ENCODE measurements around the gene AP1M1.

Gene AP1M1

DNA sequence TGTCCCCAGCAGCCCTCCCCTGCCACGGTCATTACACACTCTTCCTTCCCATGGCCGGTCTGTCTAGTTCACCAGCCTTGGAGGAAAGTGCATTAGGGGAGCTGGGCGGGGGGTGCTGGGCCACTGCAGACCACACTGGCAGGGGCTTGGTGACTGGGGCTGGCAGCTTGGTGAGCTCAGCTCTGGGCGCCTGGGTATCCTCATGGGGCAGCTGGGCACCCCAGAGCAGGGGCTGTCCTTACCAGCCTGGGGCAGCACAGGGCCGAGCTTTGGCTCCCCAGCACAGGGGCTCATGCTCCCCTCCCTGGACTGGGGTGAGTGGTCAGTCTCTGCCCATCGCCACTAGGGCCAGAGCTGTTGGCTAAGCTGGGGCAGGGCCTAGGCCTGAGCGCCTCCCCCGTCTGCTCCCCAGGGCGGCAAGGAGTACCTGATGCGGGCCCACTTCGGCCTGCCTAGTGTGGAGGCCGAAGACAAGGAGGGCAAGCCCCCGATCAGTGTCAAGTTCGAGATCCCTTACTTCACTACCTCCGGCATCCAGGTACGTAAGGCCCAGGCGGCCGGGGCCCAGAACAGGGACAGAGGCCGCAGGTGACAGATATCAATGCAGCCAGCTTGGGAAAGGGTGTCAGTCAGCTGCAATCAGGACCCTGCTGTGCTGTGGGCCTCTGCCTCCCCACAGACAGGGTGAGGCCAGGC, 35.5 kb downstream of the AP1M1 start:
- Histone ChIP-seq H3K4me2 (ENCODE audit: insufficient read depth, low read length, poor library complexity, severe bottlenecking) (no peak overlapping the region), H3K27me3 (ENCODE audit: control insufficient read depth in 3 of 3, insufficient read depth in 3 of 3, low read depth in 1 of 3, low read length in 3 of 3) (no peaks in the 10 kb centered on the region), H3K27ac (replicated peaks; ENCODE audit: low read length) (no peak overlapping the region), H2AFZ (ENCODE audit: low read length) (no peak overlapping the region), H3K36me3 (replicated peaks in 1 of 2; ENCODE audit: control insufficient read depth in 2 of 2, insufficient read depth in 2 of 2, low read length in 2 of 2) (peaks cover 29 to 76% of the 10 kb centered on the region in 2 donors), H2BK120ac (ENCODE audit: low read depth, low read length) (no peak overlapping the region), H2BK12ac (ENCODE audit: low read length) (no peak overlapping the region), H3K9ac (ENCODE audit: low read depth, low read length, poor library complexity) (no peak overlapping the region), H2AK5ac (ENCODE audit: low read depth, low read length) (no peak overlapping the region), H3K79me1 (ENCODE audit: low read depth, low read length) (no peaks in the 10 kb centered on the region), H4K91ac (ENCODE audit: low read depth, low read length, poor library complexity) (no peak overlapping the region), H3K4me1 (ENCODE audit: control insufficient read depth in 2 of 2, insufficient read depth in 1 of 2, low read depth in 1 of 2, low read length in 2 of 2) (no peaks in the 10 kb centered on the region), H3K4ac (ENCODE audit: low read length) (no peak overlapping the region), H3K4me3 (ENCODE audit: low read length in 2 of 2) (no peak overlapping the region), H2BK15ac (ENCODE audit: low read length) (no peak overlapping the region), H3K18ac (ENCODE audit: low read length) (no peak overlapping the region), H3K9me3 (replicated peaks in 1 of 2; ENCODE audit: control insufficient read depth in 2 of 2, insufficient read depth in 1 of 2, low read depth in 1 of 2, low read length in 2 of 2) (peaks cover 0 to 6% of the 10 kb centered on the region in 2 donors), H3K23ac (ENCODE audit: low read depth, low read length, poor library complexity) (peak overlapping the region; percentile 55), H3K14ac (ENCODE audit: low read length) (no peak overlapping the region), H2BK5ac (ENCODE audit: low read length) (no peak overlapping the region), H4K8ac (ENCODE audit: low read depth, low read length) (no peak overlapping the region)
- DNase-seq (ENCODE audit: low spot score) = no peak
- WGBS, 2 donors (ENCODE audit: extremely low coverage in 2 of 2, insufficient read length in 2 of 2, insufficient replicate concordance in 1 of 2) = no CpG with 5 or more reads among the region's 19 CpGs

DNA sequence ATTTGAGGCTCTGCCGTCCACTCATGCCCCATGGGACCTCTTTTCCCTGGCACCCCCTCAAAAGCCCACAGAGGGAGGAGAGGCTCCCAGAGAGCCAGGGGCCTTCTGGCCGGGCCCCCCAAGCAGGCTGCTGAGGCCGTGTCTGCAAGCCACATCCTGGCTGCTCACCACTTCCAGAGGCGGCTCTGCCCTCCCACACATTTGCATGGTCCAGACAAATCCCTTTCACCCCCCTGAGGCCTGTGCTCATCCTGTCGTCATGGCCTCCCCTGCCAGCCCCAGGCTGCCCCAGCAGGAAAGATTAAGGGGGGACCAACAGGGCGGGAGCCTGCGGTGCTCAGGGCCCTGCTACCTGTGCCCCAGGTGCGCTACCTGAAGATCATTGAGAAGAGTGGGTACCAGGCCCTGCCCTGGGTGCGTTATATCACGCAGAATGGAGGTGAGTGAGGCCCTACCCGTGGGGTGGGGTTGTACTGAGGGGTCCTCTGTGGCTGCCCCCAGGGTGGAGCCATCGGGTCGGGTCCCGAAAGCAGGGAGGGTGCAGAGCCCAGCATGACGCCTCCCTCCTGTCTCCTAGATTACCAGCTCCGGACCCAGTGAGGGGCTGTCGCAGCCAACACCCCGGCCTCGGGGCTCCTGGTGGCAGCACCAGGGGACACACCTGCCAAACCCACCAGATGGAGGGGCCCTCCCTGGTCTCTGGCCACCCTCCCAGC, 36.3 kb downstream of the AP1M1 start:
- H3K4me2 ChIP-seq (ENCODE audit: insufficient read depth, low read length, poor library complexity, severe bottlenecking) = no peak overlapping the region
- no peak overlapping the region for H2AFZ ChIP-seq (ENCODE audit: low read length)
- no peaks in the 10 kb centered on the region for H3K27me3 ChIP-seq (ENCODE audit: control insufficient read depth in 3 of 3, insufficient read depth in 3 of 3, low read depth in 1 of 3, low read length in 3 of 3)
- H2BK15ac ChIP-seq (ENCODE audit: low read length) = no peak overlapping the region
- H3K4me3 ChIP-seq (ENCODE audit: low read length in 2 of 2) = no peak overlapping the region
- H3K14ac ChIP-seq (ENCODE audit: low read length) = no peak overlapping the region
- no peak overlapping the region for H3K9ac ChIP-seq (ENCODE audit: low read depth, low read length, poor library complexity)
- H3K18ac ChIP-seq (ENCODE audit: low read length) = no peak overlapping the region
- H3K23ac ChIP-seq (ENCODE audit: low read depth, low read length, poor library complexity) = peak overlapping the region; percentile 55
- DNase-seq (ENCODE audit: low spot score) = no peak
- H2AK5ac ChIP-seq (ENCODE audit: low read depth, low read length) = no peak overlapping the region
- H4K8ac ChIP-seq (ENCODE audit: low read depth, low read length) = no peak overlapping the region
- H3K27ac ChIP-seq (replicated peaks; ENCODE audit: low read length) = no peak overlapping the region
- no peak overlapping the region for H2BK120ac ChIP-seq (ENCODE audit: low read depth, low read length)
- H2BK12ac ChIP-seq (ENCODE audit: low read length) = no peak overlapping the region
- no peaks in the 10 kb centered on the region for H3K4me1 ChIP-seq (ENCODE audit: control insufficient read depth in 2 of 2, insufficient read depth in 1 of 2, low read depth in 1 of 2, low read length in 2 of 2)
- peaks cover 0 to 6% of the 10 kb centered on the region in 2 donors for H3K9me3 ChIP-seq (replicated peaks in 1 of 2; ENCODE audit: control insufficient read depth in 2 of 2, insufficient read depth in 1 of 2, low read depth in 1 of 2, low read length in 2 of 2)
- H4K91ac ChIP-seq (ENCODE audit: low read depth, low read length, poor library complexity) = no peak overlapping the region
- no CpG with 5 or more reads among the region's 19 CpGs for WGBS, 2 donors (ENCODE audit: extremely low coverage in 2 of 2, insufficient read length in 2 of 2, insufficient replicate concordance in 1 of 2)
- H3K4ac ChIP-seq (ENCODE audit: low read length) = no peak overlapping the region
- no peaks in the 10 kb centered on the region for H3K79me1 ChIP-seq (ENCODE audit: low read depth, low read length)
- H3K36me3 ChIP-seq (replicated peaks in 1 of 2; ENCODE audit: control insufficient read depth in 2 of 2, insufficient read depth in 2 of 2, low read length in 2 of 2) = peaks cover 23 to 69% of the 10 kb centered on the region in 2 donors
- H2BK5ac ChIP-seq (ENCODE audit: low read length) = no peak overlapping the region

GRCh38 chr19:16234552-16235445, 37.1 kb downstream of the AP1M1 start:
- no CpG with 5 or more reads among the region's 41 CpGs for WGBS, 2 donors (ENCODE audit: extremely low coverage in 2 of 2, insufficient read length in 2 of 2, insufficient replicate concordance in 1 of 2)
- Histone ChIP-seq H3K4me2 (ENCODE audit: insufficient read depth, low read length, poor library complexity, severe bottlenecking) (no peak overlapping the region), H2BK12ac (ENCODE audit: low read length) (no peak overlapping the region), H2BK5ac (ENCODE audit: low read length) (no peak overlapping the region), H3K79me1 (ENCODE audit: low read depth, low read length) (no peaks in the 10 kb centered on the region), H3K27ac (replicated peaks; ENCODE audit: low read length) (no peak overlapping the region), H4K91ac (ENCODE audit: low read depth, low read length, poor library complexity) (no peak overlapping the region), H3K4me1 (ENCODE audit: control insufficient read depth in 2 of 2, insufficient read depth in 1 of 2, low read depth in 1 of 2, low read length in 2 of 2) (no peaks in the 10 kb centered on the region), H2BK15ac (ENCODE audit: low read length) (no peak overlapping the region), H3K27me3 (ENCODE audit: control insufficient read depth in 3 of 3, insufficient read depth in 3 of 3, low read depth in 1 of 3, low read length in 3 of 3) (no peaks in the 10 kb centered on the region), H2AK5ac (ENCODE audit: low read depth, low read length) (no peak overlapping the region), H2BK120ac (ENCODE audit: low read depth, low read length) (peak overlapping the region; percentile 81), H3K9me3 (replicated peaks in 1 of 2; ENCODE audit: control insufficient read depth in 2 of 2, insufficient read depth in 1 of 2, low read depth in 1 of 2, low read length in 2 of 2) (peaks cover 0 to 6% of the 10 kb centered on the region in 2 donors), H3K23ac (ENCODE audit: low read depth, low read length, poor library complexity) (no peak overlapping the region), H3K36me3 (replicated peaks in 1 of 2; ENCODE audit: control insufficient read depth in 2 of 2, insufficient read depth in 2 of 2, low read length in 2 of 2) (peaks cover 16 to 61% of the 10 kb centered on the region in 2 donors), H3K4me3 (ENCODE audit: low read length in 2 of 2) (no peak overlapping the region), H3K14ac (ENCODE audit: low read length) (peak overlapping the region; percentile 56), H2AFZ (ENCODE audit: low read length) (no peak overlapping the region), H3K18ac (ENCODE audit: low read length) (no peak overlapping the region), H4K8ac (ENCODE audit: low read depth, low read length) (no peak overlapping the region), H3K4ac (ENCODE audit: low read length) (no peak overlapping the region), H3K9ac (ENCODE audit: low read depth, low read length, poor library complexity) (peak overlapping the region; percentile 70)
- no peak for DNase-seq (ENCODE audit: low spot score)

All from neuronal stem cell (in vitro differentiated cells).